Hepatocyte (in vitro differentiated cells): Measurements from ENCODE around the gene FAF1.

ENCODE experiments used
- CTCF ChIP-seq: fragments of 200-600 bp; sonication (generic); IDR thresholded peaks from 2 replicates; pipeline ENCODE4 v1.5.1; 2016; ENCODE audit warnings: antibody characterized with exemption, mild to moderate bottlenecking; ENCODE audit not compliant: poor library complexity
- EZH2phosphoT487 ChIP-seq: fragments of 200-600 bp; sonication (generic); IDR thresholded peaks from one replicate; pipeline ENCODE4 v1.6.1; 2018; ENCODE audit warnings: antibody characterized with exemption, mild to moderate bottlenecking, low read depth, moderate library complexity; ENCODE audit not compliant: unreplicated experiment, severe bottlenecking

- no peak for TF ChIP-seq CTCF
- TF ChIP-seq EZH2phosphoT487: no peak
These were observed 19.8 kb downstream of the FAF1 start for GRCh38 chr1:50940291-50940690.
